Measurements from ENCODE around the gene UGCG. TPM values are rescaled to one million over a fixed set of nuclear protein-coding genes. Genes with fewer than 3 reads are reported as not detected.
A peak's percentile ranks its signal among the peaks of the same experiment; 100 is the strongest.

Gene UGCG
- total and polyA plus RNA-seq, 10 of the 15 experiments (the other 5 are each of a cell fraction or from before 2014, with no cell fraction given): 21.7 to 96.6 (median 48.9) TPM

DNA sequence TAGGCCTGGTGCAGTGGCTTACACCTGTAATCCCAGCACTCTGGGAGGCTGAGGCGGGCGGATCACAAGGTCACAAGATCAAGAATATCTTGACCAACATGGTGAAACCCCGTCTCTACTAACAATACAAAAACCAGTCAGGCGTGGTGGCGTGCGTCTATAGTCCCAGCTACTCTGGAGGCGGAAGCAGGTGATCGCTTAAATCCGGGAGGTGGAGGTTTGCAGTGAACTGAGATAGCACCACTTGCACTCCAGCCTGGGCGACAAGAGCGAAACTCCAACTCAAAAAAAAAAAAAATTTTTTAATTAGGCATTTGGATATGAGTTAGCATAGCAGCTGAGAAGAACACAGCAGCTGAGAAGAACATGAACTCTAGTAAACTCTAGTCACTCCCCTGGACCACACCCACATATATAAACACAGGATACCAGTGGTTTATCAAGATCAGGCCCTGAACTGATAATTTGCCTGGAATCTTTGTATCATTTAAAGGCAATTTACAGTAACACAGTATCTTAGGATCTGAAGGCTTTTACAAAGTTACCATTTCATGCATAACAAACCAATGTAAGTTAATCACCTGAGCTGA, 4.6 kb upstream of the UGCG start:
- H3K9me3 ChIP-seq (replicated peaks; ENCODE audit: control insufficient read depth, insufficient read depth, low read length): no peaks in the 10 kb centered on the region
- H3K79me2 ChIP-seq (ENCODE audit: control insufficient read depth, insufficient read depth, low read length): peaks cover 8% of the 10 kb centered on the region
- no peak for ATAC-seq
- no peak overlapping the region for H2AFZ ChIP-seq (ENCODE audit: control insufficient read depth, low read depth, low read length)
- H3K4me2 ChIP-seq (ENCODE audit: control insufficient read depth, insufficient read depth): no peak overlapping the region
- no TSS peak for BruUV-seq (replicated peaks)
- ChIA-PET SMC1A (ENCODE audit: uncharacterized antibody, unreplicated experiment) (interaction anchor here (0.7 to 1.4 kb wide), 5 partner anchors 12 to 590 kb away, joined by 3 to 4 read pairs (median 3); no protein-coding TSS in a partner anchor), POLR2A (interaction anchor here (0.6 kb wide), 1 partner anchor 41 kb away, joined by 3 read pairs; no protein-coding TSS in a partner anchor), RAD21 (ENCODE audit: unreplicated experiment) (no interaction called here), CTCF (interaction anchor here (0.6 to 1.4 kb wide), 3 partner anchors 128 to 199 kb away, joined by 3 read pairs; no protein-coding TSS in a partner anchor)
- H3K9ac ChIP-seq (ENCODE audit: control insufficient read depth, insufficient read depth, low read length): no peak overlapping the region
- 74% methylated on average over 11 of the region's 11 CpGs for WGBS (ENCODE audit: insufficient coverage, insufficient replicate concordance, low lambda C conversion rate, missing lambda C conversion rate)
- DNase-seq (ENCODE audit: low read depth, low spot score): no peak
- H3K27ac ChIP-seq (ENCODE audit: control insufficient read depth, insufficient read depth): no peak overlapping the region
- intact Hi-C loops (cut with micrococcal nuclease; ENCODE audit: unreplicated experiment): no loop called here
- H3K4me1 ChIP-seq (ENCODE audit: control insufficient read depth, insufficient read depth, low read length): peaks cover 3% of the 10 kb centered on the region
- H3K27me3 ChIP-seq (replicated peaks in 1 of 2; ENCODE audit: control insufficient read depth in 2 of 2, insufficient read depth in 2 of 2, low read length in 1 of 2): no peaks in the 10 kb centered on the region
- no peaks in the 10 kb centered on the region for H3K36me3 ChIP-seq (ENCODE audit: control insufficient read depth in 2 of 2, insufficient read depth in 2 of 2, low read length in 1 of 2)
- in situ Hi-C loops (cut with MboI): loop anchor here (5.0 kb wide), 1 partner anchor 130 kb away; no protein-coding TSS in a partner anchor
- no peaks in the 10 kb centered on the region for H4K20me1 ChIP-seq (ENCODE audit: control insufficient read depth, insufficient read depth)
- no peak for FAIRE-seq
- TF ChIP-seq, protein P1, sequence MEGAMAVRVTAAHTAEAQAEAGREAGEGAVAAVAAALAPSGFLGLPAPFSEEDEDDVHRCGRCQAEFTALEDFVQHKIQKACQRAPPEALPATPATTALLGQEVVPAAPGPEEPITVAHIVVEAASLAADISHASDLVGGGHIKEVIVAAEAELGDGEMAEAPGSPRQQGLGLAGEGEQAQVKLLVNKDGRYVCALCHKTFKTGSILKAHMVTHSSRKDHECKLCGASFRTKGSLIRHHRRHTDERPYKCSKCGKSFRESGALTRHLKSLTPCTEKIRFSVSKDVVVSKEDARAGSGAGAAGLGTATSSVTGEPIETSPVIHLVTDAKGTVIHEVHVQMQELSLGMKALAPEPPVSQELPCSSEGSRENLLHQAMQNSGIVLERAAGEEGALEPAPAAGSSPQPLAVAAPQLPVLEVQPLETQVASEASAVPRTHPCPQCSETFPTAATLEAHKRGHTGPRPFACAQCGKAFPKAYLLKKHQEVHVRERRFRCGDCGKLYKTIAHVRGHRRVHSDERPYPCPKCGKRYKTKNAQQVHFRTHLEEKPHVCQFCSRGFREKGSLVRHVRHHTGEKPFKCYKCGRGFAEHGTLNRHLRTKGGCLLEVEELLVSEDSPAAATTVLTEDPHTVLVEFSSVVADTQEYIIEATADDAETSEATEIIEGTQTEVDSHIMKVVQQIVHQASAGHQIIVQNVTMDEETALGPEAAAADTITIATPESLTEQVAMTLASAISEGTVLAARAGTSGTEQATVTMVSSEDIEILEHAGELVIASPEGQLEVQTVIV (IDR thresholded peaks at IDR 0.05; ENCODE audit: borderline replicate concordance, partially characterized antibody): no peak
- TF ChIP-seq, protein P2, sequence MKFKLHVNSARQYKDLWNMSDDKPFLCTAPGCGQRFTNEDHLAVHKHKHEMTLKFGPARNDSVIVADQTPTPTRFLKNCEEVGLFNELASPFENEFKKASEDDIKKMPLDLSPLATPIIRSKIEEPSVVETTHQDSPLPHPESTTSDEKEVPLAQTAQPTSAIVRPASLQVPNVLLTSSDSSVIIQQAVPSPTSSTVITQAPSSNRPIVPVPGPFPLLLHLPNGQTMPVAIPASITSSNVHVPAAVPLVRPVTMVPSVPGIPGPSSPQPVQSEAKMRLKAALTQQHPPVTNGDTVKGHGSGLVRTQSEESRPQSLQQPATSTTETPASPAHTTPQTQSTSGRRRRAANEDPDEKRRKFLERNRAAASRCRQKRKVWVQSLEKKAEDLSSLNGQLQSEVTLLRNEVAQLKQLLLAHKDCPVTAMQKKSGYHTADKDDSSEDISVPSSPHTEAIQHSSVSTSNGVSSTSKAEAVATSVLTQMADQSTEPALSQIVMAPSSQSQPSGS (IDR thresholded peaks at IDR 0.05; ENCODE audit: low read length): no peak
- TF ChIP-seq HDGF (IDR thresholded peaks at IDR 0.05): no peak
- TF ChIP-seq, protein P3, sequence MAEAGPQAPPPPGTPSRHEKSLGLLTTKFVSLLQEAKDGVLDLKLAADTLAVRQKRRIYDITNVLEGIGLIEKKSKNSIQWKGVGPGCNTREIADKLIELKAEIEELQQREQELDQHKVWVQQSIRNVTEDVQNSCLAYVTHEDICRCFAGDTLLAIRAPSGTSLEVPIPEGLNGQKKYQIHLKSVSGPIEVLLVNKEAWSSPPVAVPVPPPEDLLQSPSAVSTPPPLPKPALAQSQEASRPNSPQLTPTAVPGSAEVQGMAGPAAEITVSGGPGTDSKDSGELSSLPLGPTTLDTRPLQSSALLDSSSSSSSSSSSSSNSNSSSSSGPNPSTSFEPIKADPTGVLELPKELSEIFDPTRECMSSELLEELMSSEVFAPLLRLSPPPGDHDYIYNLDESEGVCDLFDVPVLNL (IDR thresholded peaks at IDR 0.05; ENCODE audit: low read depth, low read length): no peak
- TF ChIP-seq SREBF2 (IDR thresholded peaks at IDR 0.05; ENCODE audit: low read length): no peak
- TF ChIP-seq BHLHE40 (IDR thresholded peaks at IDR 0.05; ENCODE audit: borderline replicate concordance in 1 of 2, low read depth in 2 of 2, low read length in 1 of 2): peak in 1 of 2 experiments; percentile 47; a peak in 2 of 4 replicates
- peak; percentile 80 for TF ChIP-seq NR2F1 (conservative IDR thresholded peaks at IDR 0.05)
- no peak overlapping the region for H3K4me3 ChIP-seq

Measured in GM12878 (cell line).